H1 (cell line): Measurements from ENCODE around the gene ZBTB40. TPM values are rescaled to one million over a fixed set of nuclear protein-coding genes. Genes with fewer than 3 reads are reported as not detected.

Experiments
- BCL11A ChIP-seq, 2 experiments: IDR thresholded peaks; one replicate each; pipeline ENCODE4 v1.6.1; 2011; ENCODE audit warnings: low read depth in 2 of 2, low read length in 2 of 2, mild to moderate bottlenecking in 2 of 2
- CEBPB ChIP-seq: IDR thresholded peaks from 2 replicates; pipeline ENCODE4 v1.6.1; 2012; ENCODE audit warnings: low read depth, low read length
- CTCF ChIP-seq, 3 experiments: IDR thresholded peaks; 1 replicate in 2 of 3; 2 replicates in 1 of 3; pipeline versions ENCODE4 v1.5.1 to v1.6.1; 2011; ENCODE audit warnings: low read length in 3 of 3, mild to moderate bottlenecking in 3 of 3, inconsistent platforms in 2 of 3, low read depth in 1 of 3, moderate library complexity in 1 of 3; ENCODE audit not compliant: insufficient read depth in 1 of 3; ENCODE audit errors: control extremely low read depth in 1 of 3
- EZH2 ChIP-seq: fragments of 200-600 bp; sonication (generic); IDR thresholded peaks from 2 replicates; pipeline ENCODE4 v1.7.1; 2012; ENCODE audit warnings: low read depth, mild to moderate bottlenecking, moderate library complexity, low read length, inconsistent platforms; ENCODE audit not compliant: severe bottlenecking
- RNF2 ChIP-seq: fragments of 200-900, 300-1000 bp; sonication (generic); IDR thresholded peaks from 2 replicates; pipeline ENCODE4 v1.7.1; 2016; ENCODE audit warnings: borderline replicate concordance, low read depth, mild to moderate bottlenecking, antibody characterized with exemption, low read length; ENCODE audit not compliant: poor library complexity, severe bottlenecking; ENCODE audit errors: missing control alignments
- SIRT6 ChIP-seq: IDR thresholded peaks from one replicate; pipeline ENCODE4 v1.7.1; 2012; ENCODE audit warnings: low read length, inconsistent platforms
- polyA plus RNA-seq, 7 experiments: library from polyadenylated mRNA; depleted of rRNA in 3 of 7; stranded (reverse) in 5 of 7; unstranded in 2 of 7; fragments of >200 nt in 5 of 7; fragments of 200-250 nt in 2 of 7; gene quantifications; 1 replicate in 5 of 7; 2 replicates in 1 of 7; 4 replicates in 1 of 7; pipeline versions ENCODE4 v1.2.1 to v1.2.3, GENCODE V29; 2011 to 2013; ENCODE audit warnings: missing spikeins in 2 of 7, mixed read lengths in 2 of 7
- total RNA-seq: library from RNA; stranded (reverse); fragmentation: NEBNext Ultra II Directional; extraction: Animal tissue kit (Norgen Biotek cat#: 25700); gene quantifications from 2 replicates; pipeline ENCODE4 v1.2.1, GENCODE V29; 2021
- TF ChIP-seq, protein P1 (sequence below): IDR thresholded peaks from 2 replicates; pipeline ENCODE4 v1.6.1; 2011; ENCODE audit warnings: low read depth, mild to moderate bottlenecking, low read length; ENCODE audit not compliant: insufficient read depth

The ZBTB40 gene
- total and polyA plus RNA-seq, 2 of the 8 experiments (the other 6 are each of a cell fraction or from before 2014, with no cell fraction given) = 3.1 to 19.3 TPM

DNA sequence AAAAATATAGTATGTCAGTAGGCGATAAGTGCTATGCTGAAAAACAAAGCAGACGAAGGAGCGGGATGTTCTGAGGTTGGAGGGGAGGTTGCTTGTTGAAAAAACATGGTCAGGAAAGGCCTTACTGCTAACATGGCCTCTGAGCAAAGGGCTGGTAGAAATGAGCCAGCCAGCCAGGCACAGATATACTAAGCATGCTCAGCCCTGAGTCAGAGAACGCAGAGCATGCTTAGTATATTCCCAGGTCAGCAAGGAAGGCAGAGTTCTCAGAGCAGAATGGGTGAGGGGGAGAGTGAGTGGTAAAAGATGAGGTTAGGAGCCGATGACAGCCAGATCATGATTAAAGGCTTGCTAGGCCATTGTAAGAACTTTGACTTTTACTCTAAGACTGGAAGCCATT, 36.7 kb downstream of the ZBTB40 start (continued):
- TF ChIP-seq CTCF (IDR thresholded peaks at IDR 0.05; ENCODE audit: control extremely low read depth in 1 of 3, insufficient read depth in 1 of 3, low read depth in 1 of 3, low read length in 3 of 3) = no peak
- TF ChIP-seq SIRT6 = no peak
- no peak for TF ChIP-seq EZH2
- TF ChIP-seq CEBPB = no peak
- TF ChIP-seq, protein P1, sequence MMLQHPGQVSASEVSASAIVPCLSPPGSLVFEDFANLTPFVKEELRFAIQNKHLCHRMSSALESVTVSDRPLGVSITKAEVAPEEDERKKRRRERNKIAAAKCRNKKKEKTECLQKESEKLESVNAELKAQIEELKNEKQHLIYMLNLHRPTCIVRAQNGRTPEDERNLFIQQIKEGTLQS = no peak
- no peak for TF ChIP-seq BCL11A (IDR thresholded peaks at IDR 0.05; ENCODE audit: low read depth in 2 of 2, low read length in 2 of 2)
- TF ChIP-seq RNF2 = no peak
